ENCODE results near the gene NACC2. TPM values are rescaled to one million over a fixed set of nuclear protein-coding genes. Genes with fewer than 3 reads are reported as not detected.

NACC2 gene
- total and polyA plus RNA-seq, 2 of the 8 experiments (the other 6 are each of a cell fraction or from before 2014, with no cell fraction given) = 8.3 to 14.0 TPM

DNA sequence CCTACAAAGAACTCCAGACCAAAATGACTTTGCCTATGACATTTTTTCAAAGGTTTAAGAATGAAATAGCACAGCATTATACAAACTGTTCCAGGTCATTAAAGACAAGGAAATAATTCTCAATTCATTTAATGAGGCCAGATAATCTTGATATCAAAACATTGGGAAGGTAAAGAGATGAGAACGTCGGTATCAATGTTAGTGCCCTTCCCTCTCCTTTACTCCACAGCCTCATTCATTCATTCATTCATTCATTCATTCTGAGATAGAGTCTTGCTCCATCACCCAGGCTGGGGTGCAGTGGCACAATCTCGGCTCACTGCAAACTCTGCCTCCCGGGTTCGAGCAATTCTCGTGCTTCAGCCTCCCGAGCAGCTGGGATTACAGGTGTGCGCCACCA is 64.0 kb downstream of the NACC2 start:
- Histone ChIP-seq H4K5ac (ENCODE audit: insufficient read length, low read depth, low read length) (no peak overlapping the region), H3K79me2 (ENCODE audit: control insufficient read depth in 1 of 2, insufficient read depth in 2 of 2, low read length in 2 of 2) (no peaks in the 10 kb centered on the region; a peak in 1 of 4 replicates), H3K4me2 (ENCODE audit: insufficient read depth in 1 of 2, low read depth in 2 of 2, low read length in 2 of 2) (no peak overlapping the region), H2BK12ac (ENCODE audit: low read depth, low read length) (no peak overlapping the region), H3K79me1 (ENCODE audit: low read depth, low read length) (no peaks in the 10 kb centered on the region), H3K4ac (replicated peaks; ENCODE audit: insufficient read length, low read depth, low read length) (no peak overlapping the region), H2BK5ac (ENCODE audit: low read depth, low read length) (no peak overlapping the region), H3K23ac (ENCODE audit: insufficient read length) (no peak overlapping the region), H3K9ac (replicated peaks in 1 of 4; ENCODE audit: extremely low read depth in 1 of 4, low read depth in 3 of 4, low read length in 3 of 4) (no peak overlapping the region), H3K27me3 (replicated peaks in 1 of 4; ENCODE audit: control insufficient read depth in 3 of 4, extremely low read depth in 1 of 4, insufficient read depth in 3 of 4, low read length in 3 of 4) (no peaks in the 10 kb centered on the region), H3K56ac (replicated peaks; ENCODE audit: insufficient read length, low read depth, low read length) (no peak overlapping the region), H3K9me3 (ENCODE audit: insufficient read depth in 2 of 2, low read depth in 1 of 2, low read length in 1 of 2) (peaks cover 2 to 12% of the 10 kb centered on the region in 2 experiments; a peak in 1 of 4 replicates), H4K8ac (ENCODE audit: extremely low read depth, insufficient read depth, low read length) (no peak overlapping the region), H2AFZ (ENCODE audit: low read length) (no peak overlapping the region), H3K4me1 (replicated peaks in 1 of 4; ENCODE audit: control insufficient read depth in 3 of 4, insufficient read depth in 4 of 4, low read length in 3 of 4) (no peaks in the 10 kb centered on the region), H3K36me3 (ENCODE audit: control insufficient read depth in 2 of 4, insufficient read depth in 4 of 4, low read length in 3 of 4) (peaks cover 0 to 3% (median 0%) of the 10 kb centered on the region in 4 experiments; a peak in 1 of 8 replicates), H3K18ac (ENCODE audit: extremely low read depth, low read length) (no peak overlapping the region), H4K91ac (replicated peaks; ENCODE audit: insufficient read length, low read length) (no peak overlapping the region), H3K27ac (ENCODE audit: low read depth, low read length) (no peak overlapping the region), H2BK20ac (ENCODE audit: low read length) (no peak overlapping the region), H3K23me2 (ENCODE audit: low read depth, low read length) (peaks cover 1% of the 10 kb centered on the region; the same call in 1 of the 2 replicates), H3K4me3 (ENCODE audit: extremely low read depth in 1 of 4, insufficient read depth in 2 of 4, low read depth in 3 of 4, low read length in 4 of 4) (no peak overlapping the region), H3K14ac (ENCODE audit: insufficient read length) (no peak overlapping the region), H2BK15ac (ENCODE audit: low read length) (no peak overlapping the region), H2AK5ac (ENCODE audit: low read depth, low read length) (no peak overlapping the region), H4K20me1 (replicated peaks in 1 of 2; ENCODE audit: control insufficient read depth in 1 of 2, insufficient read depth in 2 of 2, low read length in 2 of 2) (no peaks in the 10 kb centered on the region), H2BK120ac (replicated peaks; ENCODE audit: low read depth, low read length) (no peak overlapping the region)
- 92% methylated on average over 8 of the region's 8 CpGs; no CpG with 5 or more reads in 1 of the 2 experiments for WGBS, 2 experiments (ENCODE audit: extremely low coverage in 1 of 2, insufficient coverage in 1 of 2, insufficient read length in 1 of 2, insufficient replicate concordance in 2 of 2, low coverage in 1 of 2, low lambda C conversion rate in 2 of 2, missing lambda C conversion rate in 1 of 2)
- FAIRE-seq = no peak
- no peak for TF ChIP-seq CREB1 (IDR thresholded peaks at IDR 0.05)
- no peak for TF ChIP-seq BRCA1 (IDR thresholded peaks at IDR 0.05; ENCODE audit: low read depth, low read length)
- no peak for TF ChIP-seq CTBP2 (IDR thresholded peaks at IDR 0.05; ENCODE audit: borderline replicate concordance, insufficient read depth, insufficient read length, low read length)
- no peak for TF ChIP-seq BACH1 (IDR thresholded peaks at IDR 0.05; ENCODE audit: low read length)
- TF ChIP-seq SUZ12 (IDR thresholded peaks at IDR 0.05; ENCODE audit: low read length) = no peak
- TF ChIP-seq SAP30 (IDR thresholded peaks at IDR 0.05; ENCODE audit: insufficient read depth, insufficient replicate concordance, low read length) = no peak
- no peak for TF ChIP-seq GTF2F1 (IDR thresholded peaks at IDR 0.05; ENCODE audit: borderline replicate concordance, low read depth, low read length)
- ChIA-PET CTCF (ENCODE audit: partially characterized antibody) (no interaction called here), POLR2A (ENCODE audit: partially characterized antibody) (no interaction called here)
- DNase-seq (ENCODE audit: low read depth in 1 of 2, low spot score in 2 of 2) = no peak
